GM18909 (cell line): ENCODE results near the gene ORC3.
"Not testable (repeated sequence)": the region's sequence is repeated elsewhere in the genome, so short reads cannot be mapped to it uniquely, and the experiment has no call there.

Source experiments
- ATAC-seq: cut with Tn5 transposase; IDR thresholded peaks from one replicate; pipeline ENCODE4 v1.9.1; 2021; ENCODE audit warnings: mild to moderate bottlenecking; ENCODE audit not compliant: unreplicated experiment, poor library complexity

ORC3 gene

DNA sequence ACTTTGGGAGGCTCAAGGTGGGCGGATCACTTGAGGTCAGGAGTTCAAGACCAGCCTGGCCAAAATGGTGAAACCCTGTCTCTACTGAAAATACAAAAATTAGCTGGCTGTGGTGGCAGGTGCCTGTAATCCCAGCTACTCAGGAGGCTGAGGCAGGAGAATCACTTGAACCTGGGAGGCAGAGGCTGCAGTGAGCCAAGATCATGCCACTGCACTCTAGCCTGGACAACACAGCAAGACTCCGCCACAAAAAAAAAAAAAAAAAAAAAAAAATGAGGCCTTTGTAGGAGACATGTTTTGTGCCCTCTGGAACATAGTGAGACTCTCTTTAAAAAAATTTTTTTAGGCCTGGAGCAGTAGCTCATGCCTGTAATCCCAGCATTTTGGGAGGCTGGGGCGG lies 122.8 kb downstream of the ORC3 start:
- ATAC-seq = not testable (repeated sequence)

DNA sequence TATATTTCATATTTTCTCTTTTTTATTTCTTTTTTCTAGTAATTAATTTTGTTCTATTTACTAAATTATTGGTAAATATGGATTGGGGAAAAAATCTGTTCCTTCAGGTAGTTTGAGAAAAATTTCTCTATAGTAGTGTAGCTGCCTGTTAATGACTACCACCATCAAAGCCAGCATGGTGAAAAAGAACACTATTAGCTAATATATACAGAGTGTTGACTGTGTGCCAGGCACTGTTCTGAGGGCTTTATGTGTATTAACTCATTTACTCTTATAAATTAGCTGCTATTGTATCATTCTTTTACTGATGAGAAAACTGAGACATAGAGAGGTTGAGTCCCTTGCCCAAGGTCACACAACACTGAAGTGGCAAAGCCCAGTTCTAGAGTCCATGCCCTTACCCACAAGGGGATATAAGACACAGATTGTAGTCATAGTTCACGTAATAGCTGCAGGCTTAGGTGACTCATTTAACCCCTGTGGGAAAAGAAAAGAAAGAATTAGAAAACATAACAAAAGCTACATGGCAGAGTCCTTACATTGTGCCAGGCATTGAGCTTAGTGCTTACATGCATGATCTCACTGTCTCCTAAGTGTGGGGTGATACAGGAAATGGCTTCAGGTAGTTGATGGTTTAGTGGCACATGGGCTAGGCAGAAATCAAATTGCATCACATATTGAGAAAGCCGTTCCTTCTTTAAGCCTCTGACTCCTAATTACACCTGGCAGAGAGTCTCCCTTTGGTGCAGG lies 124.3 kb downstream of the ORC3 start:
- no peak for ATAC-seq
